Neural cell (in vitro differentiated cells): Measurements from ENCODE around the gene NEXN. TPM values are rescaled to one million over a fixed set of nuclear protein-coding genes. Genes with fewer than 3 reads are reported as not detected.

Experiments
- H2AFZ ChIP-seq: fragments of 200-600, 300-800 bp; sonication (generic), shearing (Covaris generic); 2 replicates; pipeline ENCODE4 v1.6.0; 2014; ENCODE audit warnings: low read depth, mild to moderate bottlenecking, antibody characterized with exemption, low read length, moderate library complexity
- H3F3A ChIP-seq: fragments of 200-600 bp; shearing (Covaris generic); 2 replicates; pipeline ENCODE4 v1.6.1; 2016; ENCODE audit warnings: mild to moderate bottlenecking, moderate library complexity, mixed read lengths, antibody characterized with exemption, low read length; ENCODE audit not compliant: insufficient read depth, poor library complexity, severe bottlenecking
- H3K27ac ChIP-seq: fragments of 200-600, 300-800 bp; sonication (generic), shearing (Covaris generic); 2 replicates; pipeline ENCODE4 v1.5.1; 2014; ENCODE audit warnings: mild to moderate bottlenecking, low read length, moderate library complexity
- H3K27me3 ChIP-seq: fragments of 300-800, 200-600 bp; sonication (generic), shearing (Covaris generic); 2 replicates; pipeline ENCODE4 v1.6.0; 2014; ENCODE audit warnings: mild to moderate bottlenecking, low read depth, low read length, moderate library complexity; ENCODE audit not compliant: insufficient read depth
- H3K36me3 ChIP-seq: fragments of 300-800, 200-600 bp; sonication (generic), shearing (Covaris generic); 2 replicates; pipeline ENCODE4 v1.5.1; 2014; ENCODE audit warnings: mild to moderate bottlenecking, antibody characterized with exemption, low read length, moderate library complexity; ENCODE audit not compliant: insufficient read depth
- H3K4me2 ChIP-seq: fragments of 300-800, 200-600 bp; sonication (generic), shearing (Covaris generic); 2 replicates; pipeline ENCODE4 v1.6.0; 2014; ENCODE audit warnings: mild to moderate bottlenecking, low read length
- H3K4me3 ChIP-seq: fragments of 300-800, 200-600 bp; sonication (generic), shearing (Covaris generic); 2 replicates; pipeline ENCODE4 v1.5.1; 2014; ENCODE audit warnings: mild to moderate bottlenecking, low read length, moderate library complexity
- H3K79me2 ChIP-seq: fragments of 200-600 bp; shearing (Covaris generic); replicated peaks from 2 replicates; pipeline ENCODE4 v1.6.0; 2014; ENCODE audit warnings: mild to moderate bottlenecking, low read length, moderate library complexity; ENCODE audit not compliant: insufficient read depth
- H3K9ac ChIP-seq: fragments of 300-800, 200-600 bp; sonication (generic), shearing (Covaris generic); 2 replicates; pipeline ENCODE4 v1.6.1; 2016; ENCODE audit warnings: mild to moderate bottlenecking, low read length, mixed read lengths
- H3K9me2 ChIP-seq: fragments of 200-600 bp; shearing (Covaris generic); 2 replicates; pipeline ENCODE4 v1.6.1; 2016; ENCODE audit warnings: mild to moderate bottlenecking, low read length, mixed read lengths; ENCODE audit not compliant: insufficient read depth
- H3K9me3 ChIP-seq: fragments of 200-600, 300-800 bp; sonication (generic), shearing (Covaris generic); 2 replicates; pipeline ENCODE4 v1.6.1; 2016; ENCODE audit warnings: mild to moderate bottlenecking, mixed run types, low read length, moderate library complexity, mixed read lengths
- H4K20me1 ChIP-seq: fragments of 200-600 bp; shearing (Covaris generic); 2 replicates; pipeline ENCODE4 v1.6.1; 2016; ENCODE audit warnings: mild to moderate bottlenecking, mixed run types; ENCODE audit not compliant: insufficient read depth
- EZH2 ChIP-seq: fragments of 200-600, 300-800 bp; shearing (Covaris generic), sonication (generic); IDR thresholded peaks from 2 replicates; pipeline ENCODE4 v1.6.1; 2014; ENCODE audit warnings: antibody characterized with exemption, low read length, borderline replicate concordance, mild to moderate bottlenecking; ENCODE audit not compliant: insufficient read depth, poor library complexity, severe bottlenecking
- MXI1 ChIP-seq: fragments of 450-650 bp; conservative IDR thresholded peaks from 2 replicates; pipeline ENCODE4 v1.6.1; 2014; ENCODE audit warnings: antibody characterized with exemption, mild to moderate bottlenecking; ENCODE audit not compliant: poor library complexity, severe bottlenecking
- POLR2AphosphoS5 ChIP-seq: IDR thresholded peaks from 2 replicates; pipeline ENCODE4 v1.6.1; 2012
- RAD21 ChIP-seq: fragments of 450-650 bp; conservative IDR thresholded peaks from 2 replicates; pipeline ENCODE4 v1.6.1; 2014; ENCODE audit warnings: antibody characterized with exemption, mild to moderate bottlenecking, moderate library complexity
- REST ChIP-seq: IDR thresholded peaks from 2 replicates; pipeline ENCODE4 v1.6.1; 2012; ENCODE audit warnings: borderline replicate concordance
- SMC3 ChIP-seq: fragments of 450-650 bp; conservative IDR thresholded peaks from 2 replicates; pipeline ENCODE4 v1.6.1; 2014; ENCODE audit warnings: antibody characterized with exemption, mild to moderate bottlenecking, moderate library complexity; ENCODE audit not compliant: poor library complexity
- TAF1 ChIP-seq: IDR thresholded peaks from 2 replicates; pipeline ENCODE4 v1.6.1; 2012; ENCODE audit warnings: low read depth
- polyA plus RNA-seq: library from polyadenylated mRNA; depleted of rRNA; stranded (reverse); fragments of >200 nt; gene quantifications from 2 replicates; pipeline ENCODE4 v1.2.3, GENCODE V29; 2014
- TF ChIP-seq, protein P1 (sequence below): fragments of 450-650 bp; IDR thresholded peaks from 2 replicates; pipeline ENCODE4 v1.5.1; 2014; ENCODE audit warnings: antibody characterized with exemption, mild to moderate bottlenecking, moderate library complexity; ENCODE audit not compliant: poor library complexity, severe bottlenecking

The NEXN gene
- polyA plus RNA-seq, 1 donor from 2014 or later, result 0.43 TPM

DNA sequence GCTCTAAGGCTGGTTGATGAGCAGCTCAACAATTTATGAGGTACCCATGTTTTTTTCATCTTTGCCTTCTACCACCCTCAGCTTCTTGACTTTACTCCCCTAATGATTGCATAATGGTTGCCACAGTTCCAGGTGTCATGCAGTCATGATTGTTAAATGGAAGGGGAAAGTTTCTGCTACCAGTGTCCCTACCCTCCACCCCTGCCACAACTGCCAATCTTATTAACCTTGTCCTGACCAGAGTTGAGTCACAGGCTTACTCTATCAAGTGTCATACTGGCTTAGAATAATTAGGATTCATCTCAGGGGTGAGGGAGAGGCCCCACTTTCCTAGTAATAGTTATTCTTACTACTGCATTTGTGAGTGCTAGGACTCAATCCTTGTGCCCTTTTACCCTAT lies 98.4 kb downstream of the NEXN start:
- Histone ChIP-seq H3K4me2 (no peak overlapping the region), H3K9ac (no peak overlapping the region), H3K9me2 (no peaks in the 10 kb centered on the region), H3F3A (no peaks in the 10 kb centered on the region), H4K20me1 (no peaks in the 10 kb centered on the region), H3K4me3 (no peak overlapping the region), H3K27me3 (no peaks in the 10 kb centered on the region), H3K27ac (no peak overlapping the region), H3K79me2 (peaks cover 52% of the 10 kb centered on the region), H3K9me3 (no peaks in the 10 kb centered on the region), H2AFZ (no peak overlapping the region), H3K36me3 (no peaks in the 10 kb centered on the region)
- no peak for TF ChIP-seq RAD21
- TF ChIP-seq REST, result no peak
- TF ChIP-seq, protein P1, sequence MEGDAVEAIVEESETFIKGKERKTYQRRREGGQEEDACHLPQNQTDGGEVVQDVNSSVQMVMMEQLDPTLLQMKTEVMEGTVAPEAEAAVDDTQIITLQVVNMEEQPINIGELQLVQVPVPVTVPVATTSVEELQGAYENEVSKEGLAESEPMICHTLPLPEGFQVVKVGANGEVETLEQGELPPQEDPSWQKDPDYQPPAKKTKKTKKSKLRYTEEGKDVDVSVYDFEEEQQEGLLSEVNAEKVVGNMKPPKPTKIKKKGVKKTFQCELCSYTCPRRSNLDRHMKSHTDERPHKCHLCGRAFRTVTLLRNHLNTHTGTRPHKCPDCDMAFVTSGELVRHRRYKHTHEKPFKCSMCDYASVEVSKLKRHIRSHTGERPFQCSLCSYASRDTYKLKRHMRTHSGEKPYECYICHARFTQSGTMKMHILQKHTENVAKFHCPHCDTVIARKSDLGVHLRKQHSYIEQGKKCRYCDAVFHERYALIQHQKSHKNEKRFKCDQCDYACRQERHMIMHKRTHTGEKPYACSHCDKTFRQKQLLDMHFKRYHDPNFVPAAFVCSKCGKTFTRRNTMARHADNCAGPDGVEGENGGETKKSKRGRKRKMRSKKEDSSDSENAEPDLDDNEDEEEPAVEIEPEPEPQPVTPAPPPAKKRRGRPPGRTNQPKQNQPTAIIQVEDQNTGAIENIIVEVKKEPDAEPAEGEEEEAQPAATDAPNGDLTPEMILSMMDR, result no peak
- TF ChIP-seq TAF1, result no peak
- no peak for TF ChIP-seq SMC3
- no peak for TF ChIP-seq MXI1

- H3K36me3 ChIP-seq, result no peaks in the 10 kb centered on the region
- H2AFZ ChIP-seq, result no peak overlapping the region
- H3K4me2 ChIP-seq, result no peak overlapping the region
- no peaks in the 10 kb centered on the region for H3K9me3 ChIP-seq
- no peak overlapping the region for H3K9ac ChIP-seq
- H3K27ac ChIP-seq, result no peak overlapping the region
- no peaks in the 10 kb centered on the region for H4K20me1 ChIP-seq
- no peaks in the 10 kb centered on the region for H3K9me2 ChIP-seq
- TF ChIP-seq TAF1 (no peak), EZH2 (no peak), SMC3 (no peak), POLR2AphosphoS5 (no peak), RAD21 (no peak), REST (no peak)
- TF ChIP-seq, protein P1, result no peak
- peaks cover 48% of the 10 kb centered on the region for H3K79me2 ChIP-seq
- H3K4me3 ChIP-seq, result no peak overlapping the region
- no peaks in the 10 kb centered on the region for H3K27me3 ChIP-seq
- H3F3A ChIP-seq, result no peaks in the 10 kb centered on the region
Observed at GRCh38 chr1:77987919-77988318, 99.5 kb downstream of the NEXN start.
